ENCODE data around the gene HS6ST2. TPM values are rescaled to one million over a fixed set of nuclear protein-coding genes. Genes with fewer than 3 reads are reported as not detected.

HS6ST2 gene
- polyA plus RNA-seq, 1 donor (not counting 4 experiments of a cell fraction or from before 2014, with no cell fraction given), result 0.43 TPM

- dilution Hi-C loops (cut with MboI; ENCODE audit: extremely low pct_ligation_motif_present, low sequenced_read_pairs), result no loop called here
- no peaks in the 10 kb centered on the region for H4K20me1 ChIP-seq (ENCODE audit: control insufficient read depth, extremely low read depth, insufficient read depth, low read length)
- no peak for DNase-seq (ENCODE audit: low read depth, low spot score)
Measured at GRCh38 chrX:132662844-132663243, 295.6 kb downstream of the HS6ST2 start.

DNA sequence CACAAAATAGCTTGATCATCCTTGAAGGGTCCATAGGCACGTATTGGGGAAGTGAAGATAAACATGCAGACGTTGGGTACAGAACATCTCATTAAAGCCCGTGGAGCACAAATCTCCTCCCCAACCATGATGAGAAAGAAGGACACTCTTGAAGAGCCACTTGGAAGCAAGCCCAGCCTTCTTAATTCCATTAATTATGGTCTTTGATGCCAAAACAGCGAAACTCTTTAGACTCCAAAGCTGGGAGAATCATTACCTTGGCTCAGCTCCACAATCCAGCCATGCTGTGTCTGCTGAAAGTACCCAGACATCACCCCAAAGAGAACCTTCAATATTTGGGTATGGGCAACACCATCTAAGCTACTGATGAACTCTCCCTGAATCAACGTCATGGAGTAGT is 300.6 kb downstream of the HS6ST2 start:
- no peaks in the 10 kb centered on the region for H3K36me3 ChIP-seq (ENCODE audit: control insufficient read depth in 2 of 2, extremely low read depth in 1 of 2, insufficient read depth in 2 of 2, low read length in 2 of 2)
- no peaks in the 10 kb centered on the region for H3K79me2 ChIP-seq (ENCODE audit: control insufficient read depth, insufficient read depth, low read length)
- H3K4me2 ChIP-seq (ENCODE audit: control insufficient read depth, extremely low read depth, insufficient read depth, low read depth, low read length), result no peak overlapping the region
- H3K9me1 ChIP-seq (ENCODE audit: control insufficient read depth, extremely low read depth, insufficient read depth, low read length), result no peaks in the 10 kb centered on the region
- no peak overlapping the region for H3K4me3 ChIP-seq (ENCODE audit: control insufficient read depth in 2 of 3, extremely low read depth in 1 of 3, insufficient read depth in 2 of 3, low read depth in 1 of 3, low read length in 3 of 3)
- H3K4me1 ChIP-seq (ENCODE audit: control insufficient read depth, extremely low read depth, insufficient read depth, low read length), result no peaks in the 10 kb centered on the region
- no peak overlapping the region for H3K9ac ChIP-seq (ENCODE audit: control insufficient read depth, extremely low read depth, insufficient read depth, low read length)
- no peaks in the 10 kb centered on the region for H3K27me3 ChIP-seq (ENCODE audit: control insufficient read depth, extremely low read depth, insufficient read depth, low read length)
- DNase-seq (ENCODE audit: low read depth, low spot score) (no peak), FAIRE-seq (no peak)
- TF ChIP-seq CTCF (optimal IDR thresholded peaks at IDR 0.05 in 1 of 3, IDR thresholded peaks at IDR 0.05 in 1 of 3, conservative IDR thresholded peaks at IDR 0.05 in 1 of 3; ENCODE audit: extremely low read depth in 1 of 3, insufficient read depth in 2 of 3, low read length in 3 of 3) (no peak), EZH2 (IDR thresholded peaks at IDR 0.05; ENCODE audit: low read length) (no peak)
- no peak overlapping the region for H3K27ac ChIP-seq (ENCODE audit: control insufficient read depth, insufficient read depth, low read length)
- dilution Hi-C loops (cut with MboI; ENCODE audit: extremely low pct_ligation_motif_present, low sequenced_read_pairs), result no loop called here
- no peak overlapping the region for H2AFZ ChIP-seq (ENCODE audit: control insufficient read depth, low read length)
- H4K20me1 ChIP-seq (ENCODE audit: control insufficient read depth, extremely low read depth, insufficient read depth, low read length), result no peaks in the 10 kb centered on the region
- H3K9me3 ChIP-seq (ENCODE audit: control insufficient read depth, low read depth, low read length), result no peaks in the 10 kb centered on the region

More at GRCh38 chrX:132662844-132663243, 295.6 kb downstream of the HS6ST2 start:
- no peak for TF ChIP-seq CTCF (optimal IDR thresholded peaks at IDR 0.05 in 1 of 3, IDR thresholded peaks at IDR 0.05 in 1 of 3, conservative IDR thresholded peaks at IDR 0.05 in 1 of 3; ENCODE audit: extremely low read depth in 1 of 3, insufficient read depth in 2 of 3, low read length in 3 of 3)
- no peak for TF ChIP-seq EZH2 (IDR thresholded peaks at IDR 0.05; ENCODE audit: low read length)
- FAIRE-seq, result no peak
- Histone ChIP-seq H3K4me1 (ENCODE audit: control insufficient read depth, extremely low read depth, insufficient read depth, low read length) (no peaks in the 10 kb centered on the region), H3K9me3 (ENCODE audit: control insufficient read depth, low read depth, low read length) (no peaks in the 10 kb centered on the region), H3K9me1 (ENCODE audit: control insufficient read depth, extremely low read depth, insufficient read depth, low read length) (no peaks in the 10 kb centered on the region), H3K9ac (ENCODE audit: control insufficient read depth, extremely low read depth, insufficient read depth, low read length) (no peak overlapping the region), H3K4me2 (ENCODE audit: control insufficient read depth, extremely low read depth, insufficient read depth, low read depth, low read length) (no peak overlapping the region), H3K27ac (ENCODE audit: control insufficient read depth, insufficient read depth, low read length) (no peak overlapping the region), H3K27me3 (ENCODE audit: control insufficient read depth, extremely low read depth, insufficient read depth, low read length) (no peaks in the 10 kb centered on the region), H3K79me2 (ENCODE audit: control insufficient read depth, insufficient read depth, low read length) (no peaks in the 10 kb centered on the region), H3K4me3 (ENCODE audit: control insufficient read depth in 2 of 3, extremely low read depth in 1 of 3, insufficient read depth in 2 of 3, low read depth in 1 of 3, low read length in 3 of 3) (no peak overlapping the region), H3K36me3 (ENCODE audit: control insufficient read depth in 2 of 2, extremely low read depth in 1 of 2, insufficient read depth in 2 of 2, low read length in 2 of 2) (no peaks in the 10 kb centered on the region), H2AFZ (ENCODE audit: control insufficient read depth, low read length) (no peak overlapping the region)
